Measurements from ENCODE around the gene ADGRV1. TPM values are rescaled to one million over a fixed set of nuclear protein-coding genes. Genes with fewer than 3 reads are reported as not detected.
"Not testable (repeated sequence)": the region's sequence is repeated elsewhere in the genome, so short reads cannot be mapped to it uniquely, and the experiment has no call there.

ADGRV1 gene
- total and polyA plus RNA-seq, 9 of the 15 experiments (the other 6 are each of a cell fraction or from before 2014, with no cell fraction given): 21.7 to 156 (median 58.2) TPM

GRCh38 chr5:91012867-91013266, 454.3 kb downstream of the ADGRV1 start:
- in situ Hi-C loops (cut with MboI); H3K27ac ChIP-seq (ENCODE audit: extremely low read depth, low read depth, low read length); FAIRE-seq; H3K79me2 ChIP-seq (ENCODE audit: control insufficient read depth, insufficient read depth, low read length); H3K4me3 ChIP-seq; H3K27me3 ChIP-seq (ENCODE audit: control insufficient read depth in 2 of 2, insufficient read depth in 2 of 2, low read length in 2 of 2); H4K20me1 ChIP-seq (replicated peaks; ENCODE audit: control insufficient read depth, insufficient read depth, low read length); DNase-seq (ENCODE audit: extremely low read depth in 1 of 4, low spot score in 3 of 4); H2AFZ ChIP-seq (ENCODE audit: low read depth, low read length); ATAC-seq; H3K9ac ChIP-seq (ENCODE audit: insufficient read depth in 1 of 2, low read depth in 2 of 2, low read length in 2 of 2); H3K36me3 ChIP-seq (ENCODE audit: control insufficient read depth, insufficient read depth, low read length); H3K9me1 ChIP-seq (ENCODE audit: control insufficient read depth, insufficient read depth, low read length); H3K4me2 ChIP-seq (ENCODE audit: insufficient read depth, low read length); BruUV-seq (replicated peaks); intact Hi-C loops (cut with micrococcal nuclease); H3K9me3 ChIP-seq (replicated peaks; ENCODE audit: control insufficient read depth, insufficient read depth, low read depth, low read length); H3K4me1 ChIP-seq (replicated peaks in 1 of 2; ENCODE audit: control insufficient read depth in 2 of 2, insufficient read depth in 2 of 2, low read length in 2 of 2): not testable (repeated sequence)
- ChIA-PET POLR2A (interaction anchor here (1.0 to 1.1 kb wide), 2 partner anchors 10 to 30 kb away, joined by 3 to 4 read pairs; no protein-coding TSS in a partner anchor), CTCF (ENCODE audit: low intra/inter-chr PET ratio) (interaction anchor here (0.6 kb wide), 1 partner anchor 77 kb away, joined by 3 read pairs; no protein-coding TSS in a partner anchor)
- TF ChIP-seq RBM25 (IDR thresholded peaks at IDR 0.05; ENCODE audit: low read depth, low read length, severe bottlenecking) (peak; percentile 10), ZNF146 (CRISPR knock-in tag; IDR thresholded peaks at IDR 0.05; ENCODE audit: unreplicated experiment) (peak; percentile 72), BCOR (IDR thresholded peaks at IDR 0.05) (0 out of 2 replicates have a peak, but pooled peaks have one; percentile 11)
- WGBS (ENCODE audit: insufficient coverage, low coverage, missing lambda C conversion rate): 71% methylated on average over 1 of the region's 1 CpG

- in situ Hi-C loops (cut with MboI) (no loop called here), intact Hi-C loops (cut with micrococcal nuclease) (no loop called here)
- ChIA-PET POLR2A (no interaction called here), CTCF (ENCODE audit: low intra/inter-chr PET ratio) (no interaction called here)
- DNase-seq (ENCODE audit: extremely low read depth in 1 of 4, low spot score in 3 of 4): no peak
- no peak overlapping the region for H2AFZ ChIP-seq (ENCODE audit: low read depth, low read length)
- no peaks in the 10 kb centered on the region for H3K79me2 ChIP-seq (ENCODE audit: control insufficient read depth, insufficient read depth, low read length)
- BruUV-seq (replicated peaks): no TSS peak
- no peaks in the 10 kb centered on the region for H3K36me3 ChIP-seq (ENCODE audit: control insufficient read depth, insufficient read depth, low read length)
- FAIRE-seq: no peak
- no peaks in the 10 kb centered on the region for H3K9me1 ChIP-seq (ENCODE audit: control insufficient read depth, insufficient read depth, low read length)
- H3K27ac ChIP-seq (ENCODE audit: extremely low read depth, low read depth, low read length): no peak overlapping the region
- TF ChIP-seq ZNF282 (CRISPR knock-in tag; IDR thresholded peaks at IDR 0.05): no peak
- H3K4me3 ChIP-seq: no peak overlapping the region
- ATAC-seq: no peak
- H3K27me3 ChIP-seq (ENCODE audit: control insufficient read depth in 2 of 2, insufficient read depth in 2 of 2, low read length in 2 of 2): no peaks in the 10 kb centered on the region
- H3K4me1 ChIP-seq (replicated peaks in 1 of 2; ENCODE audit: control insufficient read depth in 2 of 2, insufficient read depth in 2 of 2, low read length in 2 of 2): no peaks in the 10 kb centered on the region; a peak in 1 of 5 replicates
- no peaks in the 10 kb centered on the region for H4K20me1 ChIP-seq (replicated peaks; ENCODE audit: control insufficient read depth, insufficient read depth, low read length)
- WGBS (ENCODE audit: insufficient coverage, low coverage, missing lambda C conversion rate): 100% methylated on average over 1 of the region's 1 CpG
- no peaks in the 10 kb centered on the region for H3K9me3 ChIP-seq (replicated peaks; ENCODE audit: control insufficient read depth, insufficient read depth, low read depth, low read length)
- no peak overlapping the region for H3K9ac ChIP-seq (ENCODE audit: insufficient read depth in 1 of 2, low read depth in 2 of 2, low read length in 2 of 2)
- no peak overlapping the region for H3K4me2 ChIP-seq (ENCODE audit: insufficient read depth, low read length)
Measured at GRCh38 chr5:91016322-91016721, 457.7 kb downstream of the ADGRV1 start.

All from K562 (cell line).